Astrocyte (in vitro differentiated cells and primary cell): ENCODE results near the gene HNF1A. TPM values are rescaled to one million over a fixed set of nuclear protein-coding genes. Genes with fewer than 3 reads are reported as not detected.

ENCODE experiments used
- DNase-seq: peaks from one replicate; pipeline ENCODE4 v3.0.0-alpha.2; 2010; ENCODE audit warnings: low read depth
- FAIRE-seq: peaks from 2 replicates; lab custom pipeline; 2011; peaks lifted over from hg19 to GRCh38; lab: Jason Lieb, UNC
- H2AFZ ChIP-seq: 2 replicates; pipeline ENCODE4 v1.6.0; 2012; ENCODE audit warnings: low read depth, low read length, inconsistent platforms
- H3K27ac ChIP-seq: 2 replicates; pipeline ENCODE4 v1.5.1; 2011; ENCODE audit warnings: low read depth, low read length, inconsistent platforms
- H3K27me3 ChIP-seq: 2 replicates; pipeline ENCODE4 v1.6.0; 2011; ENCODE audit warnings: low read length, inconsistent platforms; ENCODE audit not compliant: insufficient read depth
- H3K36me3 ChIP-seq: 2 replicates; pipeline ENCODE4 v1.5.1; 2011; ENCODE audit warnings: low read length, inconsistent platforms; ENCODE audit not compliant: insufficient read depth
- H3K4me1 ChIP-seq: 2 replicates; pipeline ENCODE4 v1.5.1; 2011; ENCODE audit warnings: low read length, inconsistent platforms; ENCODE audit not compliant: insufficient read depth
- H3K4me2 ChIP-seq: 2 replicates; pipeline ENCODE4 v1.6.0; 2012; ENCODE audit warnings: low read length, inconsistent platforms
- H3K4me3 ChIP-seq: 2 replicates; pipeline ENCODE4 v1.5.1; 2011; ENCODE audit warnings: low read depth, mild to moderate bottlenecking, low read length, inconsistent platforms; ENCODE audit not compliant: insufficient read depth
- H3K79me2 ChIP-seq: 2 replicates; pipeline ENCODE4 v1.6.0; 2012; ENCODE audit warnings: mild to moderate bottlenecking, low read length, inconsistent platforms; ENCODE audit not compliant: insufficient read depth
- H3K9ac ChIP-seq: 2 replicates; pipeline ENCODE4 v1.6.0; 2012; ENCODE audit warnings: mild to moderate bottlenecking, low read length, inconsistent platforms
- H3K9me3 ChIP-seq: 2 replicates; pipeline ENCODE4 v1.5.1; 2012; ENCODE audit warnings: low read depth, mild to moderate bottlenecking, low read length, inconsistent platforms; ENCODE audit not compliant: insufficient read depth
- H4K20me1 ChIP-seq: 2 replicates; pipeline ENCODE4 v1.6.0; 2012; ENCODE audit warnings: low read length, inconsistent platforms; ENCODE audit not compliant: insufficient read depth
- H3K27ac Mint-ChIP-seq: one replicate; pipeline ENCODE4 v1.8.0; 2021; ENCODE audit warnings: mild to moderate bottlenecking, mixed read lengths; ENCODE audit not compliant: unreplicated experiment
- H3K27me3 Mint-ChIP-seq: one replicate; pipeline ENCODE4 v1.8.0; 2021; ENCODE audit warnings: low read depth, mixed read lengths; ENCODE audit not compliant: unreplicated experiment
- H3K36me3 Mint-ChIP-seq: one replicate; pipeline ENCODE4 v1.8.0; 2021; ENCODE audit warnings: low read depth, mixed read lengths; ENCODE audit not compliant: unreplicated experiment
- H3K4me1 Mint-ChIP-seq: one replicate; pipeline ENCODE4 v1.8.0; 2021; ENCODE audit warnings: low read depth, mixed read lengths; ENCODE audit not compliant: unreplicated experiment
- H3K4me3 Mint-ChIP-seq: one replicate; pipeline ENCODE4 v1.8.0; 2021; ENCODE audit warnings: mild to moderate bottlenecking, moderate library complexity, mixed read lengths; ENCODE audit not compliant: unreplicated experiment
- H3K9me3 Mint-ChIP-seq: one replicate; pipeline ENCODE4 v1.8.0; 2021; ENCODE audit warnings: mild to moderate bottlenecking, mixed read lengths; ENCODE audit not compliant: unreplicated experiment
- EZH2 ChIP-seq: IDR thresholded peaks from 2 replicates; pipeline ENCODE4 v1.6.1; 2012; ENCODE audit warnings: mild to moderate bottlenecking, low read length, inconsistent platforms; ENCODE audit not compliant: insufficient read depth
- total RNA-seq: library from RNA; stranded (reverse); gene quantifications from 2 replicates; pipeline ENCODE4 v1.2.1, GENCODE V29; 2021
- TF ChIP-seq, protein P1 (sequence below): IDR thresholded peaks from 2 replicates; pipeline ENCODE4 v1.5.1; 2011; ENCODE audit warnings: low read depth, mild to moderate bottlenecking, inconsistent platforms, low read length, moderate library complexity; ENCODE audit not compliant: insufficient read depth

Gene HNF1A
- total RNA-seq, 1 donor from 2014 or later: not detected

DNA sequence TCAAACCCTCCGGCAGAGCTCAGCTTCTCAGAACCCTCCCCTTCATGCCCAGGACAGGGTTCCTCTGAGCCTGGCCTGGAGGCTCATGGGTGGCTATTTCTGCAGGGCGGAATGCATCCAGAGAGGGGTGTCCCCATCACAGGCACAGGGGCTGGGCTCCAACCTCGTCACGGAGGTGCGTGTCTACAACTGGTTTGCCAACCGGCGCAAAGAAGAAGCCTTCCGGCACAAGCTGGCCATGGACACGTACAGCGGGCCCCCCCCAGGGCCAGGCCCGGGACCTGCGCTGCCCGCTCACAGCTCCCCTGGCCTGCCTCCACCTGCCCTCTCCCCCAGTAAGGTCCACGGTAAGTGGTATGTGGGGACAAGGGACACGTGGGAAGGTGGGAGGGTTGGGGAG lies 15.7 kb downstream of the HNF1A start:
- TF ChIP-seq, protein P1, sequence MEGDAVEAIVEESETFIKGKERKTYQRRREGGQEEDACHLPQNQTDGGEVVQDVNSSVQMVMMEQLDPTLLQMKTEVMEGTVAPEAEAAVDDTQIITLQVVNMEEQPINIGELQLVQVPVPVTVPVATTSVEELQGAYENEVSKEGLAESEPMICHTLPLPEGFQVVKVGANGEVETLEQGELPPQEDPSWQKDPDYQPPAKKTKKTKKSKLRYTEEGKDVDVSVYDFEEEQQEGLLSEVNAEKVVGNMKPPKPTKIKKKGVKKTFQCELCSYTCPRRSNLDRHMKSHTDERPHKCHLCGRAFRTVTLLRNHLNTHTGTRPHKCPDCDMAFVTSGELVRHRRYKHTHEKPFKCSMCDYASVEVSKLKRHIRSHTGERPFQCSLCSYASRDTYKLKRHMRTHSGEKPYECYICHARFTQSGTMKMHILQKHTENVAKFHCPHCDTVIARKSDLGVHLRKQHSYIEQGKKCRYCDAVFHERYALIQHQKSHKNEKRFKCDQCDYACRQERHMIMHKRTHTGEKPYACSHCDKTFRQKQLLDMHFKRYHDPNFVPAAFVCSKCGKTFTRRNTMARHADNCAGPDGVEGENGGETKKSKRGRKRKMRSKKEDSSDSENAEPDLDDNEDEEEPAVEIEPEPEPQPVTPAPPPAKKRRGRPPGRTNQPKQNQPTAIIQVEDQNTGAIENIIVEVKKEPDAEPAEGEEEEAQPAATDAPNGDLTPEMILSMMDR: no peak
- no peak for TF ChIP-seq EZH2
- Histone ChIP-seq H3K4me1 (no peaks in the 10 kb centered on the region), H3K27ac (no peak overlapping the region), H3K9ac (no peak overlapping the region), H3K27me3 (peaks cover 15% of the 10 kb centered on the region), H3K4me3 (no peak overlapping the region), H3K79me2 (no peaks in the 10 kb centered on the region), H3K36me3 (no peaks in the 10 kb centered on the region), H3K9me3 (no peaks in the 10 kb centered on the region), H3K4me2 (no peak overlapping the region), H2AFZ (no peak overlapping the region), H4K20me1 (no peaks in the 10 kb centered on the region)
- Mint-ChIP-seq H3K27me3 (peaks cover 41% of the 10 kb centered on the region), H3K36me3 (peaks cover 3% of the 10 kb centered on the region), H3K27ac (no peak overlapping the region), H3K4me1 (peaks cover 2% of the 10 kb centered on the region), H3K4me3 (no peak overlapping the region), H3K9me3 (peaks cover 13% of the 10 kb centered on the region)
- no peak for DNase-seq
- no peak for FAIRE-seq

DNA sequence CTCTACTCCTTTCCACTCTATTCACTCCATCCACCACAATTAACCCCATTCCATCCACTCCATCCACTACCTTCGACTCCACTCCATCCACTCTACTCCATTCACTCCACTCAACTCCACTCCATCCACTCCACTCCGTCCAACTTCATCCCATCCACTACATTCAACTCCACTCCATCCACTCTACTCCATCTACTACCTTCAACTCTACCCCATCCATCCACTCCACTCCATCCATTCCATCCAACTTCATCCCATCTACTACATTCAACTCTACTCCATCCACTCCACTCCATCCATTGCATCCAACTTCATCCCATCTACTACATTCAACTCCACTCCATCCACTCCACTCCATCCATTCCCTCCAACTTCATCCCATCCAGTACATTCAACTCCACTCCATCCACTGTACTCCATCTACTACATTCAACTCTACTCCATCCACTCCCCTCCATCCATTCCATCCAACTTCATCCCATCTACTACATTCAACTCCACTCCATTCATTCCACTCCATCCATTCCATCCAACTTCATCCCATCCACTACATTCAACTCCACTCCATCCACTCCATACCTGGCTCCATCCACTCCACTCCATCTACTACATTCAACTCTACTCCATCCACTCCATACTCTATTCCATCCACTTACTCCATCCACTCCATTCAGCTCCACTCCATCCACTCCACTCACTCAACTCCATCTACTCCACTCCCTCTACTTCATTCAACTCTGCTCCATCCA lies 16.4 kb downstream of the HNF1A start:
- Mint-ChIP-seq H3K27ac (no peak overlapping the region), H3K4me1 (peaks cover 2% of the 10 kb centered on the region), H3K27me3 (peaks cover 37% of the 10 kb centered on the region), H3K9me3 (peaks cover 9% of the 10 kb centered on the region), H3K4me3 (no peak overlapping the region), H3K36me3 (peaks cover 5% of the 10 kb centered on the region)
- no peaks in the 10 kb centered on the region for H4K20me1 ChIP-seq
- H3K4me1 ChIP-seq: no peaks in the 10 kb centered on the region
- no peak overlapping the region for H3K4me2 ChIP-seq
- no peak overlapping the region for H3K9ac ChIP-seq
- H3K27me3 ChIP-seq: peaks cover 15% of the 10 kb centered on the region
- no peaks in the 10 kb centered on the region for H3K9me3 ChIP-seq
- TF ChIP-seq EZH2: no peak
- TF ChIP-seq, protein P1: no peak
- DNase-seq: no peak
- H3K4me3 ChIP-seq: no peak overlapping the region
- H3K27ac ChIP-seq: no peak overlapping the region
- no peak overlapping the region for H2AFZ ChIP-seq
- no peaks in the 10 kb centered on the region for H3K36me3 ChIP-seq
- no peaks in the 10 kb centered on the region for H3K79me2 ChIP-seq
- FAIRE-seq: no peak

DNA sequence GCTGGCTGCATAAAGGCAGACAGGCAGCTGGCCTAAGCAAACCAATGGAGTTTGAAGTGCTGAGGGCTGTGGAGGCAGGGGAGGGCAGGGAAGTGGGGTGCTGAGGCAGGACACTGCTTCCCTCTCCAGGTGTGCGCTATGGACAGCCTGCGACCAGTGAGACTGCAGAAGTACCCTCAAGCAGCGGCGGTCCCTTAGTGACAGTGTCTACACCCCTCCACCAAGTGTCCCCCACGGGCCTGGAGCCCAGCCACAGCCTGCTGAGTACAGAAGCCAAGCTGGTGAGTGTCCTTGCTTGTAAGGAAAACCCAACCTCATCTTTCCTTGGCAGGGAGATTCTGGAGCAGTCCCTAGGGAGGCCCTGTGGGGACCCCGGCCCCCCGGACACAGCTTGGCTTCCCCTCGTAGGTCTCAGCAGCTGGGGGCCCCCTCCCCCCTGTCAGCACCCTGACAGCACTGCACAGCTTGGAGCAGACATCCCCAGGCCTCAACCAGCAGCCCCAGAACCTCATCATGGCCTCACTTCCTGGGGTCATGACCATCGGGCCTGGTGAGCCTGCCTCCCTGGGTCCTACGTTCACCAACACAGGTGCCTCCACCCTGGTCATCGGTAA lies 17.9 kb downstream of the HNF1A start:
- Histone ChIP-seq H3K4me1 (no peaks in the 10 kb centered on the region), H3K9ac (no peak overlapping the region), H3K27me3 (peaks cover 13% of the 10 kb centered on the region), H2AFZ (no peak overlapping the region), H3K4me2 (no peak overlapping the region), H3K9me3 (no peaks in the 10 kb centered on the region), H3K27ac (no peak overlapping the region), H3K36me3 (no peaks in the 10 kb centered on the region), H3K4me3 (no peak overlapping the region), H3K79me2 (no peaks in the 10 kb centered on the region), H4K20me1 (no peaks in the 10 kb centered on the region)
- Mint-ChIP-seq H3K4me3 (no peak overlapping the region), H3K27ac (no peak overlapping the region), H3K36me3 (peaks cover 5% of the 10 kb centered on the region), H3K4me1 (peaks cover 2% of the 10 kb centered on the region), H3K27me3 (peaks cover 33% of the 10 kb centered on the region), H3K9me3 (peaks cover 9% of the 10 kb centered on the region)
- FAIRE-seq (no peak), DNase-seq (no peak)
- TF ChIP-seq, protein P1: no peak
- no peak for TF ChIP-seq EZH2
